Central memory CD8-positive, alpha-beta T cell (primary cell): Measurements from ENCODE around the gene SLC25A4.
"Not testable (repeated sequence)": the region's sequence is repeated elsewhere in the genome, so short reads cannot be mapped to it uniquely, and the experiment has no call there.

Experiments
- ATAC-seq: fragments of 150-1000 bp; cut with Tn5 transposase; replicated peaks from 2 replicates; pipeline ENCODE4 v1.10.0; 2022; ENCODE audit warnings: mild to moderate bottlenecking, moderate FRiP score, moderate number of reproducible peaks; ENCODE audit not compliant: poor library complexity, severe bottlenecking; ENCODE audit errors: extremely low read depth
- DNase-seq, 2 donors: peaks; one replicate each; pipeline ENCODE4 v3.0.0; 2021; ENCODE audit warnings: low spot score in 2 of 2
- H3K27ac Mint-ChIP-seq: one replicate; pipeline ENCODE4 v1.8.0; 2022; ENCODE audit warnings: low read depth, mild to moderate bottlenecking, moderate library complexity, mixed read lengths
- H3K27me3 Mint-ChIP-seq: one replicate; pipeline ENCODE4 v1.8.0; 2022; ENCODE audit warnings: mixed read lengths
- H3K36me3 Mint-ChIP-seq: one replicate; pipeline ENCODE4 v1.8.0; 2022; ENCODE audit warnings: mild to moderate bottlenecking, moderate library complexity, mixed read lengths; ENCODE audit not compliant: insufficient read depth
- H3K4me1 Mint-ChIP-seq: one replicate; pipeline ENCODE4 v1.8.0; 2022; ENCODE audit warnings: mixed read lengths
- H3K4me3 Mint-ChIP-seq: one replicate; pipeline ENCODE4 v1.8.0; 2022; ENCODE audit warnings: mild to moderate bottlenecking, moderate library complexity, mixed read lengths
- H3K9me3 Mint-ChIP-seq: one replicate; pipeline ENCODE4 v1.8.0; 2022; ENCODE audit warnings: mixed read lengths

The SLC25A4 gene

DNA sequence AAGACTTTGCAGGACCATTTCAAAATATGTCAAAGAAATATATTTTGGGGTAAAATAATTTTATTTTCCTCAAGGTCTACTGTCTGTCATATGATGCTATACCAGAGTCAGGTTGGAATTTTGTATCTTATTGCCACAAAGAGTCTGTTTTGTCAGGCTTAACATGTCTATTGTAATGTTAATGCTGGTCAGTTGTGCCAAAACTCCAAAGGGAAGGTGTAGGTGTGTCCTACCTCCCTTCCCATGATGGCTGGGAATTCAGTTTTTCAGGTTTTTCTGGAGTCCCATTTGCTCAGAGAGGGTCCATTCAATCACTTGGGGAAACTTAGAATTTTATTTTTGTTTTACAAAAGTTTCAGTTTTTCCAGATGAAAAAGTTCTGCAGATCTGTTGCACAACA, 33.3 kb upstream of the SLC25A4 start:
- DNase-seq (no peak), ATAC-seq (no peak)
- no peaks in the 10 kb centered on the region for H3K36me3 Mint-ChIP-seq
- H3K27ac Mint-ChIP-seq: no peak overlapping the region
- H3K9me3 Mint-ChIP-seq: no peaks in the 10 kb centered on the region
- peaks cover 39% of the 10 kb centered on the region for H3K27me3 Mint-ChIP-seq
- H3K4me1 Mint-ChIP-seq: no peaks in the 10 kb centered on the region
- no peak overlapping the region for H3K4me3 Mint-ChIP-seq

DNA sequence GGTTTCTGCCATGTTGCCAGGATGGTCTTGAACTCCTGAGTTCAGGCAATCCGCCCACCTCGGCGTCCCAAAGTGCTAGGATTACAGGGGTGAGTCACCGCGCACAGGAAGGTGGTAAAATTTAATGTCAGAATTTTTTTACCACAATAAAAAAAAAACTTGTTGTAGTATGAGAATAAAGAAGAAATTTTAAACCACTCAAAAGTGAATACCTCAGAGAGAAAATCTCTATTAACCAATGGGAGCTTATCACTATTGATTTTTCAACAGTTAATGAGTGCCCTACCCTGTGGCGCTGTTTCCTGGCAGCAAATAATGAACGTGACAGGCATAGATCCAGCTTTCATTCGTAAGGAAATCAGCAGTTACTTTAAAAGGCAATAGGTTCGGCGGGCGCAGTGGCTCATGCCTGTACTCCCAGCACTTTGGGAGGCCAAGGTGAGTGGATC, 32.7 kb upstream of the SLC25A4 start:
- no peaks in the 10 kb centered on the region for H3K4me1 Mint-ChIP-seq
- no peak for DNase-seq
- no peak overlapping the region for H3K4me3 Mint-ChIP-seq
- no peaks in the 10 kb centered on the region for H3K36me3 Mint-ChIP-seq
- ATAC-seq: no peak
- no peaks in the 10 kb centered on the region for H3K9me3 Mint-ChIP-seq
- no peak overlapping the region for H3K27ac Mint-ChIP-seq
- peaks cover 41% of the 10 kb centered on the region for H3K27me3 Mint-ChIP-seq

DNA sequence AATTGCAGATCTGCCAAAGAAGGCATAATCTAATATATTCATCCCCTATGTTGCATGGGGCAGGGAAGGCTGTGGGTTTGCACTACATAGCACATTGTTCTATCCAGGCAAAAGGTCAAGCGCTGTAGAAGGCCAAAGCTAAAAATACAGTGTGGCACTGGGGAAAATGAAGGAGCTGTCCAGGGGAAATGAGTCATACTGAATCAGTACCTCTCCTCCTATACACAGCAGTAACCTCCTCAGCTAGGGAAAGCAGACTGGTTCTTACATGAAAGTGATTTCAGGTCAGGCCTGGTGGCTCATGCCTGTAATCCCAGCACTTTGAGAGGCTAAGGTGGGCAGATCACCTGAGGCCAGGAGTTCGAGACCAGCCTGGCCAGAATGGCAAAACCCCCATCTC, 31.0 kb upstream of the SLC25A4 start:
- DNase-seq (no peak), ATAC-seq (no peak)
- Mint-ChIP-seq H3K9me3 (no peaks in the 10 kb centered on the region), H3K27ac (no peak overlapping the region), H3K27me3 (peaks cover 41% of the 10 kb centered on the region), H3K36me3 (no peaks in the 10 kb centered on the region), H3K4me1 (no peaks in the 10 kb centered on the region), H3K4me3 (no peak overlapping the region)

DNA sequence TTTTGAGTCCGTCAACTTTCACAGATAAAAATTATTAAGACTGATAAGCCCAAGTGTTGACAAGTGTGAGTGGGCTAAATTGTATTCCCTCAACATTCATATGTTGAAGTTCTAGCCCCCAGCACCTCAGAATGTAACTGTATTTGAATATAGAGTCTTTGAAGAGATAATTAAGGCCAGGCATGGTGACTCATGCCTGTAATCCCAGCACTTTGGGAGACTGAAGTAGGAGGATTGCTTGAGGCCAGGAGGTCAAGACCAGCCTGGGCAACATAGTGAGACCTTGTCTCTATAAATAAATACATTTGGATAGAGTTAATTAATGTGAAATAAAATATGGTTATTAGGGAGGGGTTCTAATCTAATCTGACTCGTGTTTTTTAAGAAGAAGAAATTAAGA, 29.7 kb upstream of the SLC25A4 start:
- DNase-seq (no peak), ATAC-seq (no peak)
- no peaks in the 10 kb centered on the region for H3K36me3 Mint-ChIP-seq
- H3K27me3 Mint-ChIP-seq: peaks cover 37% of the 10 kb centered on the region
- no peaks in the 10 kb centered on the region for H3K9me3 Mint-ChIP-seq
- H3K4me1 Mint-ChIP-seq: no peaks in the 10 kb centered on the region
- no peak overlapping the region for H3K27ac Mint-ChIP-seq
- no peak overlapping the region for H3K4me3 Mint-ChIP-seq

DNA sequence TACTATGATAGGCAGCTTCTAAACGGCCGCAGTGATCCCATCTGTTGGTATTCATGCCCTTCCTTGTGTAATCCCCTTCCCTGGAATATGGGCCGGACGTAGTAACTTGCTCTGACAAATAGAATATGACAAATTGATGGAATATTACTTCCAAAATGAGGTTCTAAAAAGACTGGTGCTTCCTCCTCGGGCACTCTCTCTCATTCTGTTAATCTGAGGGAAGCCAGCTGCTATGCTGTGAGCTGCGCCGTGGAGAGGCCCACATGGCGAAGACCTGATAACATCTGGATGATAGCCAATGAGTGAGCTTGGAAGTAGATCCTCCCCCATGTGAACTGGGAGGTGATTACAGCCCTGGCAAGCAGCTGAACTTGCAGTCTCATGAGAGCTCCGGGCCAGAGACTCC, 27.2 kb upstream of the SLC25A4 start:
- Mint-ChIP-seq H3K4me3 (no peak overlapping the region), H3K4me1 (no peaks in the 10 kb centered on the region), H3K9me3 (no peaks in the 10 kb centered on the region), H3K36me3 (no peaks in the 10 kb centered on the region), H3K27me3 (peaks cover 30% of the 10 kb centered on the region), H3K27ac (no peak overlapping the region)
- no peak for ATAC-seq
- no peak for DNase-seq

DNA sequence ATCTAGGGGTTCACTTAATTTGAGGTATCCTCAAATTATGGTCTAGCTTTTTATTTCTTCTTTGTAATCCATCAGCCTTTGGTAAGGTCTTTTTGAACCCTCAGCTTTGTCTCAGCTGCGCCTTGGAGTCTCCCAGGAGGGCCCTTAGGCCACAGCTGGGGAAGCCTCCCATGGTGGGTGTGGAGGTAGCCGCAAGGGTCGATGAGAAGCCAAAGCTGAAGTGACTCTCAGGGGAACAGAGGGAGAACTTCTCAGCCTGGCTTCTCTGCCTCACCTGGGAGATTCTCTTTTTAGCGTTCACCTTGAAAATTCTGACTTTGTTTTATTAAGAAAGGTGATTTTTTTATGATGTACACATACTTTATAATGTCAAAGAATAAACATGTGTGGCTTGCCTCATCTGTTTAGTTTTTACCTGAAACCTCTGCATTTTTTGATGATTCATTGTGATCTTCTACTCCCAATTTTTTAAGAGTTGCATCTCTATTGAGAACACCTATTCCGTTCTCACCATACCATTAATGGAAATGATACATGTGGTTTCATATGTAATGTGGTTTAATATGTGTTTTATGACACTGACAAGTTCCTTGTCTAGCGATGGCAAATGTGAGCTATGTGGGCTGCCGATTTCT, 25.6 kb upstream of the SLC25A4 start:
- H3K36me3 Mint-ChIP-seq: no peaks in the 10 kb centered on the region
- peaks cover under 1% of the 10 kb centered on the region for H3K4me1 Mint-ChIP-seq
- H3K9me3 Mint-ChIP-seq: no peaks in the 10 kb centered on the region
- no peak overlapping the region for H3K4me3 Mint-ChIP-seq
- no peak overlapping the region for H3K27ac Mint-ChIP-seq
- ATAC-seq (no peak), DNase-seq (no peak)
- H3K27me3 Mint-ChIP-seq: peaks cover 33% of the 10 kb centered on the region

DNA sequence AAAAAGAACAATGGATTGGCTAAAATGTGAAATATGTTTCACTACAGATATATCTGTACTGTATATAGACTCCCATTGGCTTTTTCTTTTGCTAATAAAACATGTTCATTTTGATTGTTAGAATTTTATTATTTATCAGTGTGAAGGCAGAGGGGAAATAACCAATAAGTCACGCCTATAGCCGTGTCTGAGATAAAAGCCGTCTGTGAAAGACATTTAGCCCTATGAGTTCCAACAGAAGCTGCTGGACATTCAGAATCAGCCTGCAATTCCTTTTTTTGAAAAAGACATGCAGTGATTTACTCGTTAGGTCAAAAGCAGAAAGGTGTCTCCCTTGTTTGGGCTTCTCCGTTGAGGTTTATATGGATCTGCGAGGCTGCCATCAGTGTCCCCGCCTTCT, 24.2 kb upstream of the SLC25A4 start:
- no peak overlapping the region for H3K4me3 Mint-ChIP-seq
- H3K4me1 Mint-ChIP-seq: peaks cover 9% of the 10 kb centered on the region
- ATAC-seq (no peak), DNase-seq (no peak)
- H3K27me3 Mint-ChIP-seq: peaks cover 40% of the 10 kb centered on the region
- H3K9me3 Mint-ChIP-seq: no peaks in the 10 kb centered on the region
- peaks cover 2% of the 10 kb centered on the region for H3K36me3 Mint-ChIP-seq
- H3K27ac Mint-ChIP-seq: no peak overlapping the region

DNA sequence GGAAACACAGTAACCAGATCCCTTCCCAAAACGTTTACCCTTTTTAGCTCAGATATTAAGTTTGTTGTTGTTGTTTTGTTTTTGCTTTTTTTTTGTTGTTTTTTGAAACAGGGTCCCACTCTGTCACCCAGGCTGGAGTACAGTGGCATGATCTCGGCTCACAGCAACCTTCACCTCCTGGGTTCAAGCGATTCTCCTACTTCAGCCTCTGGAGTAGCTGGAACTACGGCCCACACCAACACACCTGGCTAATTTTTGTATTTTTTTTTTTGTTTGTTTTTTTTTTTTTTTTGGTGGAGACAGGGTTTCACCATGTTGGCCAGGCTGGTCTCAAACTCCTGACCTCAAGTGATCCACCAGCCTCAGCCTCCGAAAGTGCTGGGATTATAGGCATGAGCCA, 23.6 kb upstream of the SLC25A4 start:
- not testable (repeated sequence) for H3K27ac Mint-ChIP-seq, H3K36me3 Mint-ChIP-seq, H3K4me1 Mint-ChIP-seq, DNase-seq, H3K9me3 Mint-ChIP-seq, ATAC-seq, H3K4me3 Mint-ChIP-seq
- H3K27me3 Mint-ChIP-seq: peaks cover 37% of the 10 kb centered on the region

DNA sequence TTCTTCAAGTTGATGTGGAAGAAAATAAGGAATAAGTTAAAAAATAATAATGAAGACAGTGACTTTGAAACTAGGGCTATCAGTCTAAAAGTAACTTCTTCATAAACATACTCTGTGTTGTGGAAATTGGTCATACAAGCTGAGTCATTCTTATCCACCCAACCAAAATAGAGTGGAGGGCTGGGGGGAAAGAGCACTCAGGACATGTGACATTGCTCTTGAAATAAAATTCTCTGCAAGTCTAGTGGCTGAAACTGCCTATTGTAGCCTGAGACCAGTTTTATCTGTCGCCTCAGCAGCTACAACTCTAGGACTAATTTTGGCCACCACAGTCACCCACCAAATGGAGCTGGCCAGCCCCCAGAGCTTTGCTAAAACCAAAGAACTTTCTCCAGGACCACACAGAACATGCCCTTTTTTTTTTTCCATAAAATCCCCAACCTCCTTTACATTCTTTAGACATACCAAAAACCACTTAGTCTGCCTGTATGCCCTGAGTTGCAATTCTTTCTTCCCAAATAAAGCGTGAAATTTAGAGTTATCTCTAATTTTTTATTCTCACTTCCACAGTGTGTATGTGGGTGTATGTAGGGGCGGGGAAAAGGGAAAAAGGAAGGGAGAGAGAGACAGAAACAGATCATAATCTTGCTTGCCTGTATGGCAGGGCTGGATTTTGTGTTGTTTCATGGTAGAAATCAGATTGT, 23.0 kb upstream of the SLC25A4 start:
- no peak for ATAC-seq
- H3K27me3 Mint-ChIP-seq: peaks cover 39% of the 10 kb centered on the region
- H3K36me3 Mint-ChIP-seq: peaks cover 2% of the 10 kb centered on the region
- H3K9me3 Mint-ChIP-seq: no peaks in the 10 kb centered on the region
- peaks cover 9% of the 10 kb centered on the region for H3K4me1 Mint-ChIP-seq
- DNase-seq: no peak
- no peak overlapping the region for H3K27ac Mint-ChIP-seq
- H3K4me3 Mint-ChIP-seq: no peak overlapping the region

DNA sequence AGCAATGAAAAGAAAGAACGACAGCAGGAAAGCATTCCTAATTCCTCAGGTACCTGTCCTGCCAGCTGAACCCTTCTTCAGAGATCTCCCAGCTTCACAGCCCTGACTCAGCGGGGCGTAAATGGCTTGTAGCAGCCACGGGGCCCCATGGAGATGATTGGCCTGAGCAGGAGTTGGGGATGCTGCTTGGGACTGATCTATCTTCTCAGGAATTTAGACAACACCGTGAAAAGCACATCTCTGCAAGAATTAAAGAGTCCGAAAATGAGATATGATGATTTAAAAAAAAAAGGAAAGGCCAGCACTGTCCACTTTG, 22.5 kb upstream of the SLC25A4 start:
- Mint-ChIP-seq H3K9me3 (no peaks in the 10 kb centered on the region), H3K4me1 (peaks cover 9% of the 10 kb centered on the region), H3K27me3 (peaks cover 41% of the 10 kb centered on the region), H3K4me3 (no peak overlapping the region), H3K27ac (no peak overlapping the region), H3K36me3 (peaks cover 2% of the 10 kb centered on the region)
- ATAC-seq: no peak
- DNase-seq: no peak

DNA sequence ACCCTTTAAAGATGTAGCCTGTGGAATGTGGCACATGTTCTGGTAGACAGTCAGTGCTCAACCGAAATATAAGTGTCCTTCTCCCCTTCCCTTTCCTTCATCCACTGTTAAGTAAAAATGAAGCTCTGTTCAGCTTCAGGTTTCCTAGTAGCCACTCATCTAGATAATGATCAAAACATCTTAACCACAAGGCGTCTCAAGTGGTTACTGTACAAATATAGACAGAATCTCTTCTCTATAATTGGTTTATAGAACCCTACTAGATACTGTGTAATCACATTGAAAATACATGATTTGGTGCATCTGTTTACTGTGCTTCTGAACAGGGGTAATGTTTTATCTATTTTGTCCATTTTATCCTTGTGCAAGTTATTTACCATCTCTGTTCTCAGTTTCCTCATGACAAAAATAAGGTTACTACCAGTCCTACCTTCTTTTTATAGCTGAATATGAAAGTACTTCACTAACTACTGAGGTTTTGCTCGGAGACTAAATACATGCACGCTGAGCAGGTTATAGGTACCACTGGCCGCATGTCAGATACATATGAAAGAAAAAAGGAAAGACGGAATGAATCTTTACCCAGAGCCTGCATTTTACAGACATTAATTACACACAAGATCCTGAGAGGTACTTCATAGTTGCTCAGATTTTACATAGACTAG, 20.3 kb upstream of the SLC25A4 start:
- H3K9me3 Mint-ChIP-seq: no peaks in the 10 kb centered on the region
- H3K36me3 Mint-ChIP-seq: peaks cover 2% of the 10 kb centered on the region
- peaks cover 9% of the 10 kb centered on the region for H3K4me1 Mint-ChIP-seq
- ATAC-seq (no peak), DNase-seq (no peak)
- H3K27me3 Mint-ChIP-seq: peaks cover 41% of the 10 kb centered on the region
- no peak overlapping the region for H3K4me3 Mint-ChIP-seq
- no peak overlapping the region for H3K27ac Mint-ChIP-seq

DNA sequence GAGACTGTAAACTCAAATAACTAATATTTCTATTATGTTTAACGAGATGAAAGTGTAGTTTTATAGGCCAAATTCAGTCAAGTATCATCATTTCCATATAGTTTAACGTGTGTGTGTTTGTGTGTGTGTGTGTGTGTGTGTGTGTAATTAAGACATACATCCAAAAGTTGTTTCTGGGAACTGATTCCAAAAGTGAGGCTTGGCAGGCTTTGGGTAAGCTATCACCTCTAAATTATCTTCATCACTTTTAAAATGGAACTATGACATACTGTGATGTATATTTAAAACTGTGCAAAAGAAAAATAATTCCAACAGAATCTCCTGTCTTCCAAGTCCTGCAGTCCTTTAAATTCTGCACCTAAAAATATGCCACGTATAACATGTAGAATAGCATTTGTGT, 19.1 kb upstream of the SLC25A4 start:
- DNase-seq (no peak), ATAC-seq (no peak)
- Mint-ChIP-seq H3K36me3 (peaks cover 2% of the 10 kb centered on the region), H3K4me1 (peaks cover 9% of the 10 kb centered on the region), H3K27me3 (peaks cover 44% of the 10 kb centered on the region), H3K9me3 (no peaks in the 10 kb centered on the region), H3K27ac (no peak overlapping the region), H3K4me3 (no peak overlapping the region)
